8988T (cell line): ENCODE measurements around the gene KLHL28.
A peak's percentile ranks its signal among the peaks of the same experiment; 100 is the strongest.

Experiments used
- DNase-seq: peaks from one replicate; pipeline ENCODE4 v3.0.0; 2011

Gene KLHL28, protein sequence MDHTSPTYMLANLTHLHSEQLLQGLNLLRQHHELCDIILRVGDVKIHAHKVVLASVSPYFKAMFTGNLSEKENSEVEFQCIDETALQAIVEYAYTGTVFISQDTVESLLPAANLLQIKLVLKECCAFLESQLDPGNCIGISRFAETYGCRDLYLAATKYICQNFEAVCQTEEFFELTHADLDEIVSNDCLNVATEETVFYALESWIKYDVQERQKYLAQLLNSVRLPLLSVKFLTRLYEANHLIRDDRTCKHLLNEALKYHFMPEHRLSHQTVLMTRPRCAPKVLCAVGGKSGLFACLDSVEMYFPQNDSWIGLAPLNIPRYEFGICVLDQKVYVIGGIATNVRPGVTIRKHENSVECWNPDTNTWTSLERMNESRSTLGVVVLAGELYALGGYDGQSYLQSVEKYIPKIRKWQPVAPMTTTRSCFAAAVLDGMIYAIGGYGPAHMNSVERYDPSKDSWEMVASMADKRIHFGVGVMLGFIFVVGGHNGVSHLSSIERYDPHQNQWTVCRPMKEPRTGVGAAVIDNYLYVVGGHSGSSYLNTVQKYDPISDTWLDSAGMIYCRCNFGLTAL

DNA sequence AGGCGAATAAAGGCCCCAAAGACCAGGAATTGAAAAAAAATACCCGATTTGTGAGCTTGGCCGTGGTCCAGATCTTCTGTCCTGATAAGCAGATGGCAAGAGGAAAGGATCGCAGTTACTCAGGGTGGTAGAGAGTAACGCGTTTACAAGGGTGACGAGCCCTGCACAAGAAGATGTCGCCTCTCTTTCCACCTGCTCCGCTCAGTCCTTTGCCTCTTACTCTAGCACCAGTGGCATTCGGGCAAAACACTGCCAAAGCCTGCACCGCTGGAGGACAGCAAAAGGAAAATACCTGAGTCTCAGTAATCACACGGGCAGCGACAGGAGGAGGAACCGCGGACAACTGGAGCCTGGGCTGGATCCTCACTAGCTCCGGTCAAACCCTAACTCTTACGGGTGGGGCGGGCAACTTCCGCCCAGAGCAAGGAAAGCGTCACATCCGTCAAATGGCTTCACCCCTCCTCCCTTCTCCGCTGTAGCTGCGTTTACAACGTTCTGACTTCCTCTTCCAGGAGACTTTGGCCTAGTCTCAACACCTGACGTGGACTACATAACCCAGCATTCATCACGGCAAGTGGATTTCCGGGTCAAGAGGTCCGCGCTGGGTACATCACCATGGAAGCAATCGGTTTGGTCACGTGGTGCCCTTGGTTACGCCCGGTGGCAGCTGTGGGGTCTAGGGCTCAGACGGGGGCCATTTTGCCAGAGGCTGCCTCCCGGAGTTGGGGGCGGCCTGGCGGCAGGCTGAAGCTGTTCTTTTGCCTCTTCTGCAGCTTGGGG is at the start of gene KLHL28, which contains the start of gene TOGARAM1:
KLHL28 (minus strand) TSS at position 394 of the 780 bp plus-strand sequence. CDS start 16,019 bp downstream, outside the sequence.
TOGARAM1 (plus strand) TSS at position 637 of the 780 bp plus-strand sequence. CDS start 232 bp downstream, outside the sequence.
- DNase-seq: peak; percentile 63

DNA sequence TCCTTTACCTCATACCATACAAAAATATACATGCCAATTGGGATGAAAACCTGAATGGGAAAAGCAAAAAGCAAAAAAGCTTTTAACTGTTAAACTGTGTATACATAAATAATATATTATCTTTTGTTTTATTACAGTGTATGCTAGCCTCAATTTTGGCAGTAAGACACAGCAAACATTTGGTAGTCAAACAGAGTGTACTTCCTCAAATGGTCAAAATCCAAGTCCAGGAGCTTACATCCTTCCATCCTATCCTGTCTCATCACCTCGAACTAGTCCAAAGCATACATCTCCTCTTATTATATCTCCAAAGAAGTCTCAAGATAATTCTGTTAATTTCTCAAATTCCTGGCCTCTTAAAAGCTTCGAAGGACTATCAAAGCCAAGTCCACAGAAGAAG is 42.2 kb upstream of the KLHL28 start:
- no peak for DNase-seq

- DNase-seq: no peak
Observed at GRCh38 chr14:44995770-44996294, 34.1 kb upstream of the KLHL28 start.

DNA sequence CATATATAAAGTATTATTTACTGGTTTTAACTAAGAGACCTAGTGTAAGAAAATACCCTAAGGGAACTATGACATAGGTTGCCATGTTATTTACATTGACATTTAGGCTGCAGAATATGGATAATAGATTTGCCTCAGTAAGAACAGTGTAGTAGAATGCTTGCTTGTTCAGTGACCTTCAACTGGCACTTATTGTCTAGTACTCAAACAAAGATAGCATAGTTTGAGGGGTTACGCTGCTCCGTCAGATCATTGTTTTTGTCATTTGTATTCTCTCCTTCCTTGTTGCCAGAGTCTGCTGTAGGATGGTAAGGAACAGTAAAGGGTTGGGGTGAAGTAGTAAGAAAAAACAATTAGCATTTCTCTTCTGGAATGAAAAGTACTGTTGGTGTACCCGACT is 33.4 kb upstream of the KLHL28 start:
- DNase-seq: no peak

- DNase-seq: no peak
Observed at GRCh38 chr14:44990533-44990932, 28.8 kb upstream of the KLHL28 start.

DNA sequence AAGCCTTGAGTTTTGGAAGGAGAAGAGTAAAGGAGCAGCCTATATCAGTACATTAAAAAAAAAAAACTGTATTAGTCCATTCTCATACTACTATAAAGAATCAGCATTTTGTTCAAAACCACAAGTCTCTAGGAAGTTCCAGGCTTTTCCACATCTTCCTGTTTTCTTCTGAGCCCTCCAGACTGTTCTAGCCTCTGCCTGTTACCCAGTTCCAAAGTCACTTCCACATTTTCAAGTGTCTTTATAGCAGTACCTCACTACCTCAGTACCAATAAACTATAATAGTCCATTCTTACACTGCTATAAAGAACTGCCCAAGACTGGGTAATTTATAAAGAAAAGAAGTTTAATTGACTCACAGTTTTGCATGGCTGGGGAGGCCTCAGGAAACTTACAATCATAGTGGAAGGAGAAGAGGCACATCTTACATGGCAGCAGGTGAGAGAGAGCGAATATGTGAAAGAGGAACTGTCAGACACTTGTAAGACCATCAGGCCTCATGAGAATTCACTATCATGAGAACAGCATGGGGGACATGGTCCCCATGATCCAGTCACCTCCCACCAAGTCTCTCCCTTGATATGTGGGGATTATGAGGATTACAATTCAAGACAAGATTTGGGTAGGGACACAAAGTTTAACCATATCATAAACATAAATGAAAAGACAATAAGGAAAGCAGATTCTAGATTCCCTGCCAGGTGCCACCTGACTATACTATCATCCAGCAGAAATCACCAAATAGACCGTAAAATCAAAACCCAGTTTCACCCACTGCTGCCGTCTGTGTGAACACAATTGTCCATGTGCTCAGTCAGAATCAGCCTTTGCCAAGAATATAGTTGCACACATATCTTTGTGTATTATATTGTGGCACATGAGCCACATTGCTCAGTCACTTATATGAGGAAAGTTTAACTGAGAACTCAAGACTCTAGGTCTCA is 28.0 kb upstream of the KLHL28 start:
- no peak for DNase-seq

- no peak for DNase-seq
Observed at GRCh38 chr14:44988694-44989093, 26.9 kb upstream of the KLHL28 start.

DNA sequence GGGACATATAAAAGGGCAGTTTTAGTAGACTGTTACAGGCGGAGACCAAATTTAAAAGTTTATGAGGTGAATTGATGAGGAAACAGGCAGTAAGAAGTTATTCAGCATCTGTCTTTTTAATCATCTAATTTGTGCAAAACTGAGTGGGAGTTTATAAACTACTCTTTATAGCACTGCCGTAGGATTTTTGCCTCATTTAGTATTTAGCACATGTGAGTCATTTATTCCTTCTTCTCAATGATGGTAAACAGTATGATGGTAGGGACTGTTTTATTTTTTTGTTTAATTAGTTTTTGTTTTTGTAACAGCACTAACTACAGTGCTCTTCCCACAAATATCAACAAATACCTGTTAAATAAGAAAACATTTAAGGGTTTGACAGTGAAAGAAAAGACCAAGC is 20.8 kb upstream of the KLHL28 start:
- no peak for DNase-seq

GRCh38 chr14:44981198-44981597 is 19.5 kb upstream of the KLHL28 start:
- no peak for DNase-seq

GRCh38 chr14:44979740-44980356 is 18.1 kb upstream of the KLHL28 start:
- DNase-seq: no peak

DNA sequence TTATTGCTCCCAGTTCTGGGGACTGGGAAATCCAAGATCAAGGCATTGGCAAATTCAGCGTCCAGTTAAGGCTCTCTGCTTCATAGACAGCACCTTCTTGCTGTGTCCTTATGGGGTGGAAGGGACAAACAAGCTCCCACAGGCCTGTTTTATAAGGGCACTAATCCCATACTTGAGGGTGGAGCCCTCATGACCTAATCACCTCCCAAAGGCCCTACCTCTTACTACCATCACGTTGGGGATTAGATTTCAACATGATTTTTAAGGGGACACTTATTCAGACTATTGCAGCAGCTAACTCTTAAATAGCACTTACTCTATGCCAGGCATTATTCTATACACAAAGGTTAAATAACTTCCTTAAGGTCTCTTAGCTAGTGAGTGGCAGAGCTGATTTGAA is 17.5 kb upstream of the KLHL28 start:
- no peak for DNase-seq

DNA sequence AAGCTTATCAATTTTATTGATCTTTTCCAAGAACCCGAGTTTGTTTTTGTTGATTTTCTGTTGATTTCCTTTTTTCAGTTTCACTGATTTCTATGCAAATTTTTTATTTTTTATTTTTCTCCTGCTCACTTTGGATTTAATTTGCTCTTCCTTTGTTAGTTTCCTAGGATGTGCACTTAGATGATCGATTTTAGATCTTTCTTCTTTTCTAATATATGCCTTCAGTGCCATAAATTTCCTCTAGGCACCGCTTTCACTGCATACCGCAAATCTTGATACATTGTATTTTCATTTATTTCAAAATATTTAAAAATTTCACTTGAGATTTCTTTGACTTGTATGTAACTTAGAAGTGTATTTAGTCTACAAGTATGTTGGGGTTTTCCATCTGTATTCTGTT is 9.7 kb upstream of the KLHL28 start:
- no peak for DNase-seq

- DNase-seq: no peak
Observed at GRCh38 chr14:44970907-44971306, 9.2 kb upstream of the KLHL28 start.

DNA sequence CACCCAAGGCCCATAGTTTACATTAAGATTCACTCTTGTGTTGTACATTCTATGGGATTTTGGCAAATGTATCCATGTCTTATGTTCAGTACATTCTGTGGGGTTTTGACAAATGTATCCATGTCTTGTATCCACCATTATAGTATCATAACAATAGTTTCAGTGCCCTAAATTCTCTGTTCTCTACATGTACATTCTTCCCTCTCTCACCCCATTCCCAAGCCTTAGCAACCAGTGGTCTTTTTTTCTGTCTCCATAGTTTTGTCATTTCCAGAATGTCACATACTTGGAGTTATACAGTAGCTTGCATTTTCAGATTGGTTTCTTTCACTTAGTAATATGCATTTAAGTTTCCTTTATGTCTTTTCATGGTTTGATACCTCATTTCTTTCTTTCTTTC is 7.0 kb upstream of the KLHL28 start:
- no peak for DNase-seq

- no peak for DNase-seq
Observed at GRCh38 chr14:44966601-44967336, 5.0 kb upstream of the KLHL28 start.

GRCh38 chr14:44963775-44964380 is 2.1 kb upstream of the KLHL28 start:
- DNase-seq: no peak

- DNase-seq: no peak
Observed at GRCh38 chr14:44963044-44963528, 1.3 kb upstream of the KLHL28 start.

GRCh38 chr14:44962334-44963043 is 742 bp upstream of the KLHL28 start:
- no peak for DNase-seq

GRCh38 chr14:44961151-44961553 is 595 bp downstream of the KLHL28 start:
- DNase-seq: no peak

DNA sequence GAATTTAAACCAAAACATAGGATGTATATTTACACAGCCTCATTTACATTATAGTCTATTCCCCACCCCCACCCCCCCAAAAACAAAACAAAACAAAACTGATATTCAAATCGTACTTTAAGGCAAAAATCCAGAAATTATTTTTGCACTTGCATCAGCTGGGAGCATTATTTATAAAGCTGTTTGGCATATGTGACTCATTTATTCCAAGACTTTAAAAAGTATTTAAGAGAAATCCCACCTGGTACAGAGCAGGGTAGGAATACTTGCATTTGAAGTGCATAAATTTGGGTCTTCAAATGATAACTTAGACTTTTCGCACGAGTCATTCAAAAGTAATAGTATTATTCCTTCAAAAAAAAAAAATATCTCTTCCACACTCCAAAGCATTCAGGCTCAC is 1.1 kb downstream of the KLHL28 start:
- no peak for DNase-seq
